SK-N-SH (cell line): ENCODE results near the gene SPG11. TPM values are rescaled to one million over a fixed set of nuclear protein-coding genes. Genes with fewer than 3 reads are reported as not detected.
A peak's percentile ranks its signal among the peaks of the same experiment; 100 is the strongest.
"Not testable (repeated sequence)": the region's sequence is repeated elsewhere in the genome, so short reads cannot be mapped to it uniquely, and the experiment has no call there.

Experiments used
- CTCF ChIA-PET: fragments of 300-600, 350-600 bp; formaldehyde crosslinking; extraction: SDS; loops from one replicate; lab custom pipeline; 2021; lab: Yijun Ruan, JAX
- POLR2A ChIA-PET: fragments of 350-600 bp; sonication (Branson Sonifier 250); formaldehyde crosslinking; extraction: SDS; loops from one replicate; lab custom pipeline; 2020; ENCODE audit warnings: antibody characterized with exemption, inconsistent platforms; lab: Yijun Ruan, JAX
- DNase-seq: peaks from one replicate; pipeline ENCODE4 v3.0.0; 2012
- H2AFZ ChIP-seq: fragments of 200-600 bp; sonication (generic); 2 replicates; pipeline ENCODE4 v1.8.1; 2016; ENCODE audit warnings: antibody characterized with exemption, mild to moderate bottlenecking, low read depth
- H3F3A ChIP-seq: fragments of 200-600 bp; sonication (generic); replicated peaks from 2 replicates; pipeline ENCODE3; 2016; ENCODE audit warnings: antibody characterized with exemption, mild to moderate bottlenecking; ENCODE audit not compliant: insufficient read depth
- H3K27ac ChIP-seq, 2 experiments: fragments of 200-500 bp in 1 of 2; fragments of 200-600 bp in 1 of 2; sonication (Bioruptor generic) in 1 of 2; sonication (generic), shearing (Covaris generic) in 1 of 2; 2 replicates each; pipeline versions ENCODE4 v1.5.1 to v1.6.1; 2014 to 2016; ENCODE audit warnings: low read depth in 2 of 2, inconsistent platforms in 1 of 2, low read length in 1 of 2, mild to moderate bottlenecking in 1 of 2, mixed read lengths in 1 of 2
- H3K27me3 ChIP-seq: fragments of 200-600 bp; sonication (generic), shearing (Covaris generic); 2 replicates; pipeline ENCODE4 v1.6.1; 2016; ENCODE audit warnings: mixed run types; ENCODE audit not compliant: insufficient read depth
- H3K36me3 ChIP-seq, 2 experiments: fragments of 200-500 bp in 1 of 2; fragments of 200-600 bp in 1 of 2; sonication (Bioruptor generic) in 1 of 2; sonication (generic) in 1 of 2; replicated peaks in 1 of 2; 2 replicates each; pipeline versions ENCODE3 to v1.5.1; 2014 to 2016; ENCODE audit warnings: low read length in 1 of 2, mild to moderate bottlenecking in 1 of 2; ENCODE audit not compliant: insufficient read depth in 2 of 2, control insufficient read depth in 1 of 2
- H3K4me1 ChIP-seq, 2 experiments: fragments of 200-500 bp in 1 of 2; fragments of 200-600 bp in 1 of 2; sonication (Bioruptor generic) in 1 of 2; sonication (generic), shearing (Covaris generic) in 1 of 2; 2 replicates each; pipeline versions ENCODE4 v1.5.1 to v1.6.1; 2014 to 2016; ENCODE audit warnings: low read depth in 1 of 2, low read length in 1 of 2, mixed run types in 1 of 2; ENCODE audit not compliant: insufficient read depth in 2 of 2, control insufficient read depth in 1 of 2
- H3K4me2 ChIP-seq: fragments of 200-600 bp; sonication (generic), shearing (Covaris generic); 2 replicates; pipeline ENCODE4 v1.6.1; 2017; ENCODE audit warnings: mixed run types
- H3K4me3 ChIP-seq, 2 experiments: fragments of 200-500 bp in 1 of 2; fragments of 200-600 bp in 1 of 2; sonication (Bioruptor generic) in 1 of 2; sonication (generic), shearing (Covaris generic) in 1 of 2; 2 replicates each; pipeline versions ENCODE4 v1.5.1 to v1.8.1; 2014 to 2016; ENCODE audit warnings: low read depth in 2 of 2, inconsistent platforms in 1 of 2, low read length in 1 of 2, mild to moderate bottlenecking in 1 of 2, mixed read lengths in 1 of 2, moderate library complexity in 1 of 2
- H3K79me2 ChIP-seq: fragments of 200-600 bp; sonication (generic); 2 replicates; pipeline ENCODE4 v1.8.1; 2017; ENCODE audit warnings: mild to moderate bottlenecking; ENCODE audit not compliant: insufficient read depth
- H3K9ac ChIP-seq: fragments of 200-600 bp; sonication (generic); 2 replicates; pipeline ENCODE4 v1.6.1; 2017; ENCODE audit warnings: mixed run types
- H3K9me2 ChIP-seq: fragments of 200-600 bp; sonication (generic); 2 replicates; pipeline ENCODE4 v1.6.1; 2017; ENCODE audit warnings: mixed run types
- H3K9me3 ChIP-seq: fragments of 200-600 bp; sonication (generic); 2 replicates; pipeline ENCODE4 v1.6.1; 2017; ENCODE audit warnings: mixed run types, mild to moderate bottlenecking, moderate library complexity
- H4K20me1 ChIP-seq: fragments of 200-600 bp; sonication (generic); 2 replicates; pipeline ENCODE4 v1.6.1; 2017; ENCODE audit warnings: mild to moderate bottlenecking, mixed run types; ENCODE audit not compliant: insufficient read depth
- CTCF ChIP-seq: fragments of 200-600 bp; sonication (generic); IDR thresholded peaks from 2 replicates; pipeline ENCODE4 v1.6.1; 2017; ENCODE audit warnings: antibody characterized with exemption, mild to moderate bottlenecking, moderate library complexity
- ELF1 ChIP-seq: IDR thresholded peaks from 2 replicates; pipeline ENCODE4 v1.4.0; 2012
- EP300 ChIP-seq, 2 experiments: IDR thresholded peaks; 2 replicates each; pipeline versions ENCODE4 v1.4.0 to v1.6.1; 2012; ENCODE audit warnings: borderline replicate concordance in 1 of 2, low read depth in 1 of 2, low read length in 1 of 2
- EZH2phosphoT487 ChIP-seq: fragments of 200-600 bp; sonication (generic); IDR thresholded peaks from 2 replicates; pipeline ENCODE4 v1.6.1; 2017; ENCODE audit warnings: low read depth, mixed run types, mild to moderate bottlenecking, antibody characterized with exemption, moderate library complexity, borderline replicate concordance
- FOSL2 ChIP-seq: IDR thresholded peaks from 2 replicates; pipeline ENCODE4 v1.4.0; 2012; ENCODE audit warnings: low read depth, mild to moderate bottlenecking, moderate library complexity, borderline replicate concordance
- FOXJ3 ChIP-seq: sonication (generic); formaldehyde crosslinking; IDR thresholded peaks from 2 replicates; pipeline ENCODE4 v1.5.1; 2020; ENCODE audit warnings: mild to moderate bottlenecking, missing genetic modification reagents
- NRF1 ChIP-seq: IDR thresholded peaks from 2 replicates; pipeline ENCODE4 v1.6.1; 2012; ENCODE audit warnings: low read depth, mild to moderate bottlenecking, low read length
- PBX3 ChIP-seq: IDR thresholded peaks from 2 replicates; pipeline ENCODE4; 2012
- RAD21 ChIP-seq: IDR thresholded peaks from 2 replicates; pipeline ENCODE4 v1.6.1; 2012; ENCODE audit warnings: mild to moderate bottlenecking, low read length
- SMC3 ChIP-seq: IDR thresholded peaks from 2 replicates; pipeline ENCODE4 v1.6.1; 2012; ENCODE audit warnings: low read depth, low read length, improper control_type of control experiment
- WGBS: methylation state at CpG from one replicate; pipeline ENCODE4 v1.1.6; 2017; ENCODE audit warnings: low lambda C conversion rate; 5-methylcytosine and 5-hydroxymethylcytosine counted together
- polyA plus RNA-seq, 3 experiments: library from polyadenylated mRNA; depleted of rRNA; stranded (reverse); fragments of >200 nt; gene quantifications; 2 replicates each; pipeline ENCODE4 v1.2.3, GENCODE V29; 2012

Gene SPG11
- polyA plus RNA-seq, 1 of the 3 experiments (the other 2 are of a cell fraction): 36.3 TPM

- Histone ChIP-seq H3K27me3 (no peaks in the 10 kb centered on the region), H3K4me3 (peak overlapping the region; percentile 61 to 71; a peak in 3 of 4 replicates), H3K9me2 (no peaks in the 10 kb centered on the region), H3K4me1 (peaks cover 5 to 21% of the 10 kb centered on the region in 2 experiments; a peak in 2 of 4 replicates), H3F3A (peaks cover 17% of the 10 kb centered on the region), H3K9me3 (no peaks in the 10 kb centered on the region), H2AFZ (no peak overlapping the region), H3K79me2 (peaks cover 43% of the 10 kb centered on the region), H4K20me1 (peaks cover 12% of the 10 kb centered on the region; the same call in 1 of the 2 replicates), H3K27ac (peak overlapping the region in 1 of 2 experiments; percentile 98; a peak in 1 of 4 replicates), H3K9ac (no peak overlapping the region), H3K4me2 (peak overlapping the region; percentile 79), H3K36me3 (peaks cover 7 to 24% of the 10 kb centered on the region in 2 experiments)
- ChIA-PET POLR2A (no interaction called here), CTCF (interaction anchor here (0.6 kb wide), 1 partner anchor 1417 kb away, joined by 3 read pairs; no protein-coding TSS in a partner anchor)
- TF ChIP-seq FOXJ3 (no peak), SMC3 (no peak), RAD21 (no peak), EZH2phosphoT487 (no peak), NRF1 (no peak), ELF1 (no peak), EP300 (IDR thresholded peaks at IDR 0.05; ENCODE audit: borderline replicate concordance in 1 of 2, low read depth in 1 of 2, low read length in 1 of 2) (no peak), PBX3 (no peak)
- no peak for DNase-seq
- 97% methylated on average over 8 of the region's 8 CpGs for WGBS
These were observed 128.4 kb downstream of the SPG11 start for GRCh38 chr15:44535092-44535491.

- no peak for TF ChIP-seq FOSL2
- TF ChIP-seq CTCF: peak; percentile 35; the same call in 1 of the 2 replicates
- DNase-seq: no peak
- H3K9me2 ChIP-seq: no peaks in the 10 kb centered on the region
- 100% methylated on average over 3 of the region's 3 CpGs for WGBS
- H3K9me3 ChIP-seq: no peaks in the 10 kb centered on the region
- ChIA-PET CTCF (interaction anchor here (1.1 to 1.4 kb wide), 2 partner anchors 9 to 12 kb away, joined by 3 to 5 read pairs; no protein-coding TSS in a partner anchor), POLR2A (no interaction called here)
- H2AFZ ChIP-seq: no peak overlapping the region
- peaks cover 19% of the 10 kb centered on the region for H3K79me2 ChIP-seq
- H3K27me3 ChIP-seq: no peaks in the 10 kb centered on the region
- peaks cover 0 to 11% of the 10 kb centered on the region in 2 experiments; a peak in 1 of 4 replicates for H3K4me1 ChIP-seq
- H3K4me3 ChIP-seq: no peak overlapping the region
- H3K9ac ChIP-seq: no peak overlapping the region
- no peak overlapping the region for H3K4me2 ChIP-seq
- H3K36me3 ChIP-seq: peaks cover 12 to 17% of the 10 kb centered on the region in 2 experiments
- H4K20me1 ChIP-seq: no peaks in the 10 kb centered on the region
- H3K27ac ChIP-seq: no peak overlapping the region
- H3F3A ChIP-seq: peaks cover 26% of the 10 kb centered on the region
These were observed 130.8 kb downstream of the SPG11 start for GRCh38 chr15:44532689-44533088.

GRCh38 chr15:44532275-44532674, 131.2 kb downstream of the SPG11 start:
- peaks cover 0 to 11% of the 10 kb centered on the region in 2 experiments; a peak in 1 of 4 replicates for H3K4me1 ChIP-seq
- H4K20me1 ChIP-seq, DNase-seq, H3K4me2 ChIP-seq, H3K9ac ChIP-seq, H3K4me3 ChIP-seq, H3K27me3 ChIP-seq, H2AFZ ChIP-seq, H3K9me2 ChIP-seq, H3K27ac ChIP-seq, POLR2A ChIA-PET, H3K9me3 ChIP-seq: not testable (repeated sequence)
- peaks cover 26% of the 10 kb centered on the region for H3F3A ChIP-seq
- CTCF ChIA-PET: interaction anchor here (1.1 to 1.4 kb wide), 2 partner anchors 9 to 12 kb away, joined by 3 to 5 read pairs; no protein-coding TSS in a partner anchor
- H3K36me3 ChIP-seq: peaks cover 16 to 21% of the 10 kb centered on the region in 2 experiments
- H3K79me2 ChIP-seq: peaks cover 15% of the 10 kb centered on the region
- 93% methylated on average over 5 of the region's 5 CpGs for WGBS
